HG02938 (cell line): ENCODE measurements around the gene CTXN1.
"Not testable (repeated sequence)": the region's sequence is repeated elsewhere in the genome, so short reads cannot be mapped to it uniquely, and the experiment has no call there.

Experiments used
- ATAC-seq: cut with Tn5 transposase; IDR thresholded peaks from one replicate; pipeline ENCODE4 v1.9.1; 2021; ENCODE audit warnings: mild to moderate bottlenecking, moderate library complexity; ENCODE audit not compliant: unreplicated experiment

The CTXN1 gene

GRCh38 chr19:7947939-7948338 is 22.0 kb upstream of the CTXN1 start:
- ATAC-seq = no peak

GRCh38 chr19:7944177-7944761 is 18.3 kb upstream of the CTXN1 start:
- ATAC-seq = peak; percentile 26

GRCh38 chr19:7943444-7944176 is 17.7 kb upstream of the CTXN1 start, which contains the start of gene TIMM44:
Gene TIMM44 (minus strand): TSS chr19:7943666. CDS start chr19:7943651, 15 bp downstream.
- ATAC-seq = peak; percentile 95

- ATAC-seq = no peak
These were observed 17.1 kb upstream of the CTXN1 start for GRCh38 chr19:7942981-7943443.

- no peak for ATAC-seq
These were observed 16.1 kb upstream of the CTXN1 start for GRCh38 chr19:7941895-7942596.

GRCh38 chr19:7940841-7941240 is 14.9 kb upstream of the CTXN1 start:
- ATAC-seq = no peak

GRCh38 chr19:7934766-7935165 is 8.8 kb upstream of the CTXN1 start:
- ATAC-seq = no peak

GRCh38 chr19:7933828-7934725 is 8.1 kb upstream of the CTXN1 start:
- ATAC-seq = no peak

- no peak for ATAC-seq
These were observed 7.5 kb upstream of the CTXN1 start for GRCh38 chr19:7933411-7933810.

- ATAC-seq = no peak
These were observed 7.0 kb upstream of the CTXN1 start for GRCh38 chr19:7932930-7933300.

- ATAC-seq = no peak
These were observed 6.5 kb upstream of the CTXN1 start for GRCh38 chr19:7932276-7932929.

- ATAC-seq = no peak
These were observed 5.5 kb upstream of the CTXN1 start for GRCh38 chr19:7931221-7932061.

GRCh38 chr19:7930765-7931164 is 4.8 kb upstream of the CTXN1 start:
- ATAC-seq = no peak

GRCh38 chr19:7930030-7930429 is 4.1 kb upstream of the CTXN1 start:
- not testable (repeated sequence) for ATAC-seq

GRCh38 chr19:7928741-7929701 is 3.1 kb upstream of the CTXN1 start:
- no peak for ATAC-seq

GRCh38 chr19:7928334-7928706 is 2.4 kb upstream of the CTXN1 start:
- ATAC-seq = no peak

- no peak for ATAC-seq
These were observed 1.8 kb upstream of the CTXN1 start for GRCh38 chr19:7927605-7928333.
